Measurements from ENCODE around the gene LETM1. TPM values are rescaled to one million over a fixed set of nuclear protein-coding genes. Genes with fewer than 3 reads are reported as not detected.
A peak's percentile ranks its signal among the peaks of the same experiment; 100 is the strongest.

LETM1 gene
- total RNA-seq, 2 experiments from 2014 or later = 44.0 to 45.8 TPM

DNA sequence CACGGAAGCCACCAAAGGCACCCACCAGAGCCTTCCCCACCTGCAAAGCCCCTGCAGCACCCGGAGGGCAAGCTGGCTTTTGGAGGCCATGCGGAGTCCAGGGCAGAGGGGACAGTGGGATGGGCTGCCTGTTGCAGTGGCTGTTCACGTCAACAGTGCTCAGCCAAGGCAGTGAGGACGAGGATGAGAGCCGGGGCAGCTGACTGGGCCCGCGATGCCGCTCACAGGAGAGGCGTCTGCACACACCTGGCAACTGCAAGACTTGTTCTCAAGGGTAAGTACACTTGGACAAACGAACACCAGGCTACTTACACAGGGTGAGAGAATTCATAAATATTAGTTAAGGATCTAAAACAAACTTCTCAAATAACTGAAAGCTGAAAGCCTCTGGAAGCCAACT, 43.2 kb downstream of the LETM1 start:
- POLR2A ChIA-PET = no interaction called here
- H3K9me3 Mint-ChIP-seq = no peaks in the 10 kb centered on the region
- H3K36me3 Mint-ChIP-seq = peaks cover 2% of the 10 kb centered on the region
- ATAC-seq (ENCODE audit: low read depth) (no peak), DNase-seq (no peak)
- no peak overlapping the region for H3K4me3 Mint-ChIP-seq
- no peak overlapping the region for H3K27ac Mint-ChIP-seq
- H3K4me1 Mint-ChIP-seq = no peaks in the 10 kb centered on the region
- no peaks in the 10 kb centered on the region for H3K27me3 Mint-ChIP-seq

GRCh38 chr4:1810765-1811164, 45.2 kb downstream of the LETM1 start:
- POLR2A ChIA-PET = no interaction called here
- no peaks in the 10 kb centered on the region for H3K27me3 Mint-ChIP-seq
- no peak overlapping the region for H3K27ac Mint-ChIP-seq
- DNase-seq (no peak), ATAC-seq (ENCODE audit: low read depth) (no peak)
- H3K4me3 Mint-ChIP-seq = no peak overlapping the region
- H3K9me3 Mint-ChIP-seq = no peaks in the 10 kb centered on the region
- H3K4me1 Mint-ChIP-seq = no peaks in the 10 kb centered on the region
- peaks cover 1% of the 10 kb centered on the region for H3K36me3 Mint-ChIP-seq

DNA sequence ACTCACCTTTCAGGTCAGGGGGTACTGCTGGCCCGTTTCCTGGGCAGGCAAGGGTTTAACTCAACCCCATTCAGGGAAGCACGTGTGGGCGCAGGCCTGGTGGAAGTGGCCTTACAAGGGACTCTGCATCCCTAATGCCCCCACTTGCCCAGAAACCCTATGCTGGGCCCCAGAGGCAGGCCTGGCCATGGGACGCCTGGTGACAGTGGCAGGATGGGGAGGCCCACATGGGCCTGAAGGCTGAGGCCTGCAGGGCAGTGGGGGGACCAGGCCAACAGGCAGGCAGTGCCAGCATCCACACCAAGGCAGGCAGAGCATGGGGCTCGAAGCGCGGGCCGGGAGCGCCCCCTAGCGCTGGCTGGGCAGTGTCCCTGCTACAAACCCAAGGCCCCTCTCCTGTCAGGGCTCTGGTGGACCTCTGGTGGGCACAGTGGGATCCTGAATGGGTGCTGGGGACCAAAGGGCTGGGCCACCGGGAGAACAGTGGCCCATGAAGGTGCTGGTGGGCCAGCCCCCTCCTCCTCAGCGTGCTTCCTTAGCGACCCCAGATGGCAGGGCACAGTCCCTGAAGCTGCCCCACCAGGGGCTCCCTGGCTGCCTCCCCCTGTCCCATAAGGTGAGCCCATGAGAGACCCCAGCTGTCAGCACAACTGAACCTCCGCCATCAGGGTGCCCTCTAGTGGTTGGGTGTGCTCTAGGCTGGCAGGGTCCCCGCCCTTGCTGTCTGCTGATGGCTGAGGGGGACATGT, 46.0 kb downstream of the LETM1 start:
- DNase-seq (peak; percentile 86), ATAC-seq (ENCODE audit: low read depth) (peak; percentile 85)
- Mint-ChIP-seq H3K27ac (no peak overlapping the region), H3K36me3 (peaks cover 1% of the 10 kb centered on the region), H3K27me3 (no peaks in the 10 kb centered on the region), H3K4me1 (no peaks in the 10 kb centered on the region), H3K9me3 (no peaks in the 10 kb centered on the region), H3K4me3 (no peak overlapping the region)
- POLR2A ChIA-PET = interaction anchor here (2.5 kb wide), 1 partner anchor 63 kb away, joined by 7 read pairs; no protein-coding TSS in a partner anchor

DNA sequence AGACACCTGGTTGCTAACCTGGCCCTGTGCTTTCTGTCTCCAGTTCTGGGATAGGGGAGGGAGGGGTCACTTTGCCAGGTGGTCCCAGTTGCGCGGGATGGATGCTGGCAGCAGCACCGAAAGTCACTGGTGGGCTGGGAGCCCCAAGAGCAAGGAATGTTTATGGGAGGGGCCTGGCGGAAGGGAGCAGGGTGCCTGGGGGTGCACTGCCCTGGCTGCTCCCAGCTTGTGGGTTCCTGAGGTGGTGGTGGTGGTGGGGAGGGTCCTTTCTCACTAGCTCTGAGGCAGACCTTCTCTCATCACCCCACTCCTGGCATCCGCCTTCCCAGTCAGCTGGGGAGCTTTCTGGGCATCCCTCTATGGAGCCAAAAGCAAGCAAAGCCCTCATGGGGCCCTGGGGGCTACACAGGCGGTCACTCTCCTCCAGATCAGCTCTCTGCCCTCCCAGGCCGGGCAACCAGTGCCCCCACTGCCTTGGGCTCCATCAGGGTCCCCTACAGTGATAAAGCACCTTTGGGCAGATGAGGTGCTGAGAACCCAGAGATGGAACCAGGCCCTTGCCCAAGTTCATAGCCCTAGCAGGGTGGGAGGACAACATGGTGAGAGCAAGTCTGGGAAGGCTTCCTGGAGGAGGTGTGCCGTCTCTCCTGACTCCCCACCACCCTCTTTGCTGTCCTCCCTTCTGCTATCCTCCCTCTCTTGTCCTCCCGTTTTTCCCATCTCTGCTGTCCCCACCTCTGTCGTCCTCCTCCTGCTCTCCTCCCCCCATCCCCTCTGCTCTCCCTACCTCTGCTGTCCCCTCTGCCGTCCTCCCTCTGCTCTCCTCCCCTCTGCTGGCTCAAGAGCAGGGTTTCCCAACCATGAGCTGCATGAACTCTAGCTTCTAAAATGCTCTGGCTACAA, 46.9 kb downstream of the LETM1 start:
- POLR2A ChIA-PET = interaction anchor here (2.5 kb wide), 1 partner anchor 63 kb away, joined by 7 read pairs; no protein-coding TSS in a partner anchor
- no peak for DNase-seq
- H3K4me3 Mint-ChIP-seq = no peak overlapping the region
- no peaks in the 10 kb centered on the region for H3K27me3 Mint-ChIP-seq
- H3K27ac Mint-ChIP-seq = no peak overlapping the region
- peaks cover 1% of the 10 kb centered on the region for H3K36me3 Mint-ChIP-seq
- no peaks in the 10 kb centered on the region for H3K4me1 Mint-ChIP-seq
- no peaks in the 10 kb centered on the region for H3K9me3 Mint-ChIP-seq
- ATAC-seq (ENCODE audit: low read depth) = no peak

DNA sequence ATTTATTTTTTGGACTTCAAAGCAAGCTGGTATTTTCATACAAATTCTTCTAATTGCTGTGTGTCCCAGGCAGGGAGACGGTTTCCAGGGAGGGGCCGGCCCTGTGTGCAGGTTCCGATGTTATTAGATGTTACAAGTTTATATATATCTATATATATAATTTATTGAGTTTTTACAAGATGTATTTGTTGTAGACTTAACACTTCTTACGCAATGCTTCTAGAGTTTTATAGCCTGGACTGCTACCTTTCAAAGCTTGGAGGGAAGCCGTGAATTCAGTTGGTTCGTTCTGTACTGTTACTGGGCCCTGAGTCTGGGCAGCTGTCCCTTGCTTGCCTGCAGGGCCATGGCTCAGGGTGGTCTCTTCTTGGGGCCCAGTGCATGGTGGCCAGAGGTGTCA, 47.6 kb downstream of the LETM1 start:
- no peaks in the 10 kb centered on the region for H3K9me3 Mint-ChIP-seq
- no peaks in the 10 kb centered on the region for H3K4me1 Mint-ChIP-seq
- no peak overlapping the region for H3K27ac Mint-ChIP-seq
- POLR2A ChIA-PET = interaction anchor here (2.5 kb wide), 1 partner anchor 62 kb away, joined by 7 read pairs; no protein-coding TSS in a partner anchor
- peaks cover 1% of the 10 kb centered on the region for H3K36me3 Mint-ChIP-seq
- DNase-seq (no peak), ATAC-seq (ENCODE audit: low read depth) (no peak)
- H3K27me3 Mint-ChIP-seq = no peaks in the 10 kb centered on the region
- no peak overlapping the region for H3K4me3 Mint-ChIP-seq

GRCh38 chr4:1807332-1807777, 48.6 kb downstream of the LETM1 start:
- DNase-seq (no peak), ATAC-seq (ENCODE audit: low read depth) (no peak)
- POLR2A ChIA-PET = no interaction called here
- Mint-ChIP-seq H3K27me3 (no peaks in the 10 kb centered on the region), H3K9me3 (no peaks in the 10 kb centered on the region), H3K4me1 (no peaks in the 10 kb centered on the region), H3K36me3 (peaks cover under 1% of the 10 kb centered on the region), H3K27ac (no peak overlapping the region), H3K4me3 (no peak overlapping the region)

DNA sequence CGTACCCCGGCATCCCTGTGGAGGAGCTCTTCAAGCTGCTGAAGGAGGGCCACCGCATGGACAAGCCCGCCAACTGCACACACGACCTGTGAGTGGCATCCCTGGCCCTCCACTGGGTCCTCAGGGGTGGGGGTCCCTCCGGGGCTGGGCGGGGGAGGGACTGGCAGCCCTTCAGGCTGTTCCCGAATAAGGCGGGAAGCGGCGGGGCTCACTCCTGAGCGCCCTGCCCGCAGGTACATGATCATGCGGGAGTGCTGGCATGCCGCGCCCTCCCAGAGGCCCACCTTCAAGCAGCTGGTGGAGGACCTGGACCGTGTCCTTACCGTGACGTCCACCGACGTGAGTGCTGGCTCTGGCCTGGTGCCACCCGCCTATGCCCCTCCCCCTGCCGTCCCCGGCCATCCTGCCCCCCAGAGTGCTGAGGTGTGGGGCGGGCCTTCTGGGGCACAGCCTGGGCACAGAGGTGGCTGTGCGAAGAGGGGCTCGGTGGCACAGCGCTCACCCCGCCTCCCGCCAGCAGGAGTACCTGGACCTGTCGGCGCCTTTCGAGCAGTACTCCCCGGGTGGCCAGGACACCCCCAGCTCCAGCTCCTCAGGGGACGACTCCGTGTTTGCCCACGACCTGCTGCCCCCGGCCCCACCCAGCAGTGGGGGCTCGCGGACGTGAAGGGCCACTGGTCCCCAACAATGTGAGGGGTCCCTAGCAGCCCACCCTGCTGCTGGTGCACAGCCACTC, 49.2 kb downstream of the LETM1 start:
- H3K4me1 Mint-ChIP-seq = no peaks in the 10 kb centered on the region
- H3K27ac Mint-ChIP-seq = no peak overlapping the region
- POLR2A ChIA-PET = no interaction called here
- ATAC-seq (ENCODE audit: low read depth) (no peak), DNase-seq (no peak)
- H3K9me3 Mint-ChIP-seq = no peaks in the 10 kb centered on the region
- no peaks in the 10 kb centered on the region for H3K36me3 Mint-ChIP-seq
- no peaks in the 10 kb centered on the region for H3K27me3 Mint-ChIP-seq
- H3K4me3 Mint-ChIP-seq = no peak overlapping the region

GRCh38 chr4:1806223-1806564, 49.8 kb downstream of the LETM1 start:
- H3K4me3 Mint-ChIP-seq = no peak overlapping the region
- DNase-seq = no peak
- H3K36me3 Mint-ChIP-seq = no peaks in the 10 kb centered on the region
- no peaks in the 10 kb centered on the region for H3K27me3 Mint-ChIP-seq
- ATAC-seq (ENCODE audit: low read depth) = no peak
- POLR2A ChIA-PET = no interaction called here
- no peak overlapping the region for H3K27ac Mint-ChIP-seq
- no peaks in the 10 kb centered on the region for H3K4me1 Mint-ChIP-seq
- no peaks in the 10 kb centered on the region for H3K9me3 Mint-ChIP-seq

DNA sequence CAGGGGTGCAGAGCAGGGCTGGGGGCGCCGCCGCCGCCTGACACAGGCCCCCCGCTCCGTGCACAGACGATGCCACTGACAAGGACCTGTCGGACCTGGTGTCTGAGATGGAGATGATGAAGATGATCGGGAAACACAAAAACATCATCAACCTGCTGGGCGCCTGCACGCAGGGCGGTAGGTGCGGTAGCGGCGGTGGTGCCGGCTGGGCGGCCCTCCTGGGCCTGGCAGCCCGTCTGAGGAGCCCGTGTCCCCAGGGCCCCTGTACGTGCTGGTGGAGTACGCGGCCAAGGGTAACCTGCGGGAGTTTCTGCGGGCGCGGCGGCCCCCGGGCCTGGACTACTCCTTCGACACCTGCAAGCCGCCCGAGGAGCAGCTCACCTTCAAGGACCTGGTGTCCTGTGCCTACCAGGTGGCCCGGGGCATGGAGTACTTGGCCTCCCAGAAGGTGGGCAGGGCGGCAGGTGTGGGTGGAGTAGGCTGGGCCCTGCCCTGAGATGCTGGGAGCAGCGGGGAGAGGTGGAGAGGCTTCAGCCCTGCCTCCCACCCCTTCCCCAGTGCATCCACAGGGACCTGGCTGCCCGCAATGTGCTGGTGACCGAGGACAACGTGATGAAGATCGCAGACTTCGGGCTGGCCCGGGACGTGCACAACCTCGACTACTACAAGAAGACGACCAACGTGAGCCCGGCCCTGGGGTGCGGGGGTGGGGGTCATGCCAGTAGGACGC, 50.3 kb downstream of the LETM1 start:
- no peaks in the 10 kb centered on the region for H3K4me1 Mint-ChIP-seq
- H3K4me3 Mint-ChIP-seq = no peak overlapping the region
- H3K9me3 Mint-ChIP-seq = no peaks in the 10 kb centered on the region
- no peak for ATAC-seq (ENCODE audit: low read depth)
- H3K36me3 Mint-ChIP-seq = no peaks in the 10 kb centered on the region
- no peak for DNase-seq
- no peak overlapping the region for H3K27ac Mint-ChIP-seq
- H3K27me3 Mint-ChIP-seq = no peaks in the 10 kb centered on the region
- POLR2A ChIA-PET = no interaction called here

DNA sequence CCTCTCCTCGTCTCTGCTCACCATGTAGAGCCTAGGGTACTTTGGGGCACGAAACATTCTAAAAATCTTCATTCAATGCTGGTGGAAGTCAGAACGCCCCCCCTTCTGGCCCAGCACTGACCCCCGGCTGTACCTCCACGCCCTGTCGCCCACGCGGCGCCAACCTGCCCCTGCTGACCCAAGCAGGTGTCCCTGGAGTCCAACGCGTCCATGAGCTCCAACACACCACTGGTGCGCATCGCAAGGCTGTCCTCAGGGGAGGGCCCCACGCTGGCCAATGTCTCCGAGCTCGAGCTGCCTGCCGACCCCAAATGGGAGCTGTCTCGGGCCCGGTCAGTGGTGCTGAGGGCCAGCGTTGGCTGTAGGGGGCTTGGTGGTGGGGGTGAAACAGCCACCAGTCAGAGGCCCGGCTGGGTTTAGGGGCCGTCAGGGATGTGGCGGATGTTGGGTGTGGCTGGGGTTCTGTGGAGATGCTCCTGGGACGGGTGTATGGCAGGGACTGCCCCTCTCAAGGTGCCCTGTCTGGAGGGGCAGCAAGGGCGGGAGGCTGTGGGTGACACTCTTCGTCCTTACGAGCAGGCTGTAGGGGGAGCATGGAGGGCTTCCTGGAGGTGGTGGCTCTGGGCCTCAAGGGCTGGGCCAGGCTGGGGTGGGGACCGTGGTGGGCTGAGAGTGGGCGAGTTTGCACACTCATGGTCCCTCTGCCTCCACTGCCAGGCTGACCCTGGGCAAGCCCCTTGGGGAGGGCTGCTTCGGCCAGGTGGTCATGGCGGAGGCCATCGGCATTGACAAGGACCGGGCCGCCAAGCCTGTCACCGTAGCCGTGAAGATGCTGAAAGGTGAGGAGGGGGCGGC, 51.1 kb downstream of the LETM1 start:
- no peaks in the 10 kb centered on the region for H3K9me3 Mint-ChIP-seq
- H3K4me3 Mint-ChIP-seq = no peak overlapping the region
- DNase-seq (no peak), ATAC-seq (ENCODE audit: low read depth) (no peak)
- no peaks in the 10 kb centered on the region for H3K36me3 Mint-ChIP-seq
- POLR2A ChIA-PET = interaction anchor here (1.0 kb wide), 1 partner anchor 53 kb away, joined by 3 read pairs; no protein-coding TSS in a partner anchor
- H3K4me1 Mint-ChIP-seq = no peaks in the 10 kb centered on the region
- H3K27me3 Mint-ChIP-seq = no peaks in the 10 kb centered on the region
- no peak overlapping the region for H3K27ac Mint-ChIP-seq

GRCh38 chr4:1803523-1804423, 52.2 kb downstream of the LETM1 start:
- H3K4me3 Mint-ChIP-seq = no peak overlapping the region
- ATAC-seq (ENCODE audit: low read depth) = no peak
- no peak overlapping the region for H3K27ac Mint-ChIP-seq
- POLR2A ChIA-PET = interaction anchor here (1.0 kb wide), 1 partner anchor 52 kb away, joined by 3 read pairs; no protein-coding TSS in a partner anchor
- DNase-seq = no peak
- no peaks in the 10 kb centered on the region for H3K36me3 Mint-ChIP-seq
- H3K27me3 Mint-ChIP-seq = no peaks in the 10 kb centered on the region
- no peaks in the 10 kb centered on the region for H3K9me3 Mint-ChIP-seq
- H3K4me1 Mint-ChIP-seq = no peaks in the 10 kb centered on the region

Data from activated naive CD8-positive, alpha-beta T cell treated with anti-CD3 and anti-CD28 coated beads, Interleukin-2, amount 10 ng/mL, durations not matched to agents 7 days and 5 days (primary cell).